HG03354 (cell line): ENCODE measurements around the gene CA7.
"Not testable (repeated sequence)": the region's sequence is repeated elsewhere in the genome, so short reads cannot be mapped to it uniquely, and the experiment has no call there.

Source experiments
- ATAC-seq: cut with Tn5 transposase; IDR thresholded peaks from one replicate; pipeline ENCODE4 v1.9.1; 2021; ENCODE audit warnings: mild to moderate bottlenecking; ENCODE audit not compliant: unreplicated experiment, poor library complexity, severe bottlenecking

The CA7 gene

DNA sequence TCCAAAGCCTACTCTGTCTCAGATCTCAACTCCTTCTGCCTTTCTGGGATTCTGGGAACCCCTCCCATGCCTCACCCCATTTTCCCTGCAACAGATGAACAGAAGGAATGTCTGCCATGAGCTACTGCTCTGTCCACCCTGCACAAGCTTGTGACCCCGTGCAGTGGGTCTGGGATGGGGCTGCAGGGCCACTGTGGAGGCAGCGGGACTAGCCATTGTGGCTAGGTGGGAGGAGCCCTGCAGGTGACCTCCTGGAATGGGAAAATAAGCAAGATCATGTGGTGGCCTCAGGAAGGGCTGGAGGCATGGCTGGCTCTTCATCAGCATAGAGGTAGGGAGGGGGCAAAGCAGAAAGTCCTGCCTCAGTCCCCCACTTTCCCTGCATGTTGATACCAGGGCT is 49.8 kb downstream of the CA7 start:
- no peak for ATAC-seq

- ATAC-seq: peak; percentile 80
These were observed 50.9 kb downstream of the CA7 start for GRCh38 chr16:66894948-66895688.

- no peak for ATAC-seq
These were observed 51.4 kb downstream of the CA7 start for GRCh38 chr16:66895689-66895979.

- no peak for ATAC-seq
These were observed 51.8 kb downstream of the CA7 start for GRCh38 chr16:66895999-66896398.

DNA sequence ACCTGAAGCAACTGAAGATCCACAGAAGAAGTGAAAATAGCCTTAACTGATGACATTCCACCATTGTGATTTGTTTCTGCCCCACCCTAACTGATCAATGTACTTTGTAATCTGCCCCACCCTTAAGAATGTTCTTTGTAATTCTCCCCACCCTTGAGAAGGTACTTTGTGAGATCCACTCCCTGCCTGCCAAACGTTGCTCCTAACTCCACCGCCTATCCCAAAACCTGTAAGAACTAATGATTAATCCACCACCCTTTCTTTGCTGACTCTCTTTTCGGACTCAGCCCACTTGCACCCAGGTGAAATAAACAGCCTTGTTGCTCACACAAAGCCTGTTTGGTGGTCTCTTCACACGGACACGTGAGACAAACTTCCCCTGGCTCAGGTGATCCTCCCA is 52.5 kb downstream of the CA7 start:
- not testable (repeated sequence) for ATAC-seq

DNA sequence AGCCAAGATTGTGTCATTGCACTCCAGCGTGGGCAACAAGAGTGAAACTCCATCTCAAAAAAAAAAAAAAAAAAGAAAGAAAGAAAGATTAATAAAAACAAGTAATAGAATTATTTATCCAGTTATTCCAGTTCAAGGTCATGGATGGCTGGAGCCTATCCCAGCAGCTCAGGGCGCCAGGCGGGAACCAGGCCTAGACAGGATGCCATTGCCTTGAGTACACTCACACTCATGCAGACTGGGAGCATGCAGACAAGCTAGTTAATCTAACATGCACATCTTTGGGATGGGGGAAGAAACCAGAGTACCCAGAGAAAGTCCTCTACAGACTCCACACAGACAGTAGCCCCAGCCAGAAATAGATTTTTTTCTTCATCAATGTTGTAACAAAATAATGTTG is 54.0 kb downstream of the CA7 start:
- no peak for ATAC-seq

GRCh38 chr16:66898933-66899309 is 54.7 kb downstream of the CA7 start:
- ATAC-seq: no peak

DNA sequence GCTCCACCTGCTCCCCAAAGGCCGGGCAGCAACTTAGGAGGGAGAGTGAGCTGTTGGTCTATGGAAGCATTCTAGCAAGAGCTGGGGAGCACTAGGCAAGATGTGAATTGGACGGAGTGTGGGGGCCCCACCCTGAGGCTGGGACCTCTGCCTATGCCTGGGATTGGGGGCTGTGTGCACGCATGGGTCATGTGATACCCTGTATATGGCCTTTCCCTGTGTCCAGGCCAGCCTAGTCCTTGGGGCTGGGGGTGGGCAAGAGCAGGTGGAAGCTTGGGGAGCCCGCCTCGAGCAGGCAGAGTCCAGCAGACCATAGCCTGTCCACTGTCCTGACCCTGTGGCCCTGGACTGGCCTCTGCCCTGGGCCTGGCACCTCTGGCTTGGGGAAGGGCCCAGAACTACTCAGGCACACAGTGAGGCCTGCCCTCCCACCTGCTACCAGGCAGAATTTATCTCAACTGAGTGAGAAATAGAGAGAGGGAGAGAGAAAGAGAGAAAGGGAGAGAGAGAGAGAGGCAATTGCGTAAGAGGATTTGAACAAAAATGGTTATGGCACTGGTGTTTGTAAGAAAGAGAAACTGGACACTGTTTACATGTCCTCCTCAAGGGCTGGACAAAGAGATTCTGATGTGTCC is 55.2 kb downstream of the CA7 start:
- ATAC-seq: no peak

DNA sequence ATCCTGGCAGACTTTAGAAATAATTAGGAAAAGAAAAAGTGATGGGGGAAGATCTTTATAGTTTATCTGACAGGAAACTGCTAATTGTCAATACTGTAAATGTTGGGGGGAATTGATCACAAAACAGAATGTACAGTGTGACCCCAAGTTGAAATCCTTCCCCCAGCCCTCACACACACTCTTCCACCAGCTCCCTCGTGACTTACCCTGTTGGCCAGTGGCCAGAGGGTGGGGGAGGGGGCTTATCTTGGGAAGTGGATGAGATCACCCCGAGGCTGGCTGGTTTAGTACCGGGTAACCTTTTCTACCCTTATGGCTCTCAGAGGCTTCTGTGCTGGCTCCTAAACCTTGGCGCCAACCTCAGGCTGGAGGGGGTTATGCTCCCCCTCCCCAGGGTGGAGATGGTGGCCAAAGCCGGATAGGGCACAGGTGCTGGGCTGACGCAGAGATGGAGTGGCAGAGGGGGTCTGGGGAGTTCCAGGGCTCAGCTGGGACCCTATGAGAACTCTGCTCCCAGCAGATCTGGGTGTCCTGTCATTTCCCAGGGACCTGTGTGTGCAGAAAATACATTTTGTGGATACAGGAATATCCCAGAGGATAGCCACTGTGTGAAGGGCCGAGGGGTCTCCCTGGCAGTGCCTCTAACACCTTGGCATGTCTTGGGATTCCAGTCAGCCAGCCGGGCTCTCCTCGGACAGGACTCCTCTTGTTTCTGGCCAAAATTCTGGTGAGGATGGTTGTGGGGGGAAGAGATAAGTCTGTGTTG is 55.9 kb downstream of the CA7 start:
- no peak for ATAC-seq

- ATAC-seq: no peak
These were observed 56.7 kb downstream of the CA7 start for GRCh38 chr16:66900721-66901441.

DNA sequence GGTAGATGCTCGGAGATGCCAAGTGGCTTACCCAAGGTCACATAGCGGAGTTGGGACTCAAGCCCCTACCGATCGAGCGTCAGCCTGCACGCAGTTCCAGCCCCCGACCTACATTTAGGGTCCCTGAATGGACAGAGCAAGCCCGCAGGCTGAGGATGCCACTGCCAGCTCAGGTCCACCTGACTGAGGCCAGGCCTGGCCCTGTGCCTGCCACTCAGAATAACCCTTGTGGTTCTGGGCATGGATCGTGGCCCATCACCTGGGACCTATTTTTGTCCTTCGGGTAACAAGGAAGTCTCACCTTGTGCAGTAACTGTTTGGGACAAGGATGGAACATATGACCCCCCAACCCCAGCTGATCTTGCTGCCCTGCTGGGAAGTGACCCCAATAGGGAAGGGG is 57.4 kb downstream of the CA7 start:
- no peak for ATAC-seq

DNA sequence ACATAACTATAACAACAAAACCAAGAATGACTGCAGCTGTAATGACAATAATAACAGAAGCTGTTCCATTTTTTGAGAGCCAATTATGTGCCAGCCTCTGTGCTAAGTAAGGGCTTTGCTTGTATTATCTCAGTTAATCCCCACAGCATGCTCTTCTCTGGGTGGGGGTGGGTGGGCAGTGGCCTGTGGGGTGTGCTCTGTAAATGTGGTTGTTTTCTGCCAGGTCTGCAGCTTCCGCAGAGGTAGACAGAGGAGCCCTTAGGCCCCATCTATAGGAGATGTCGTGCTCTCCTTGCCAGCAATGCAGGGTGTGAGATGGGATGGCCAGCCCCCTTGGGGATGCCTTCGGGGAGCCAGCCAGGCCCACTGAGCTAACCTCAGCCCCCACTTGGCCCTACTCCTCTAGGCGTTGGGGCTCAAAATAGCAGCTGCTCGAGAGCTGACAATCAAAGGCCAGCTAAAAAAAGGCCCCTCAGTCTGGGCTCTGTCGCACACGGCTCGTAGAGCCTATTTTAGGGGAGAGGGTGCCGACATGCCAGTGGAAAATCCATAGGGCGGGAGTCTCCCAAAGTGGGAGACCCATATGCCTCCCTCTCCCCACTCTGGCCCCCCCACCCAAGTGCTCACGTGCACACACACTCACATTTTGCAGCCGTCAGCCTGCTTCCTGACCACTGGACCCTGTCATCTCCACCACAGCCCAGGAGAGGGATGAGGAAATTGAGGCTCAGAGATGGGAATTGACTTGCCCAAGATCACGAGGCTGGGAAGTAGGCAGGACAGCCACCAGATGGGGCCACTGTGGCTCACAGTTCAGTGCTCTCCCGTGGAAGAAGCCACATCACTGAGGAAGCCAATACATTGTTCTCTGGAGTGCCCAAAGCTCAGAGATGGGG is 58.7 kb downstream of the CA7 start:
- no peak for ATAC-seq
